ENCODE results near the gene PAFAH2.

The PAFAH2 gene

GRCh38 chr1:25927521-25928265 is 70.2 kb downstream of the PAFAH2 start:
- H3K27me3 Mint-ChIP-seq (ENCODE audit: low read depth), result peaks cover 51% of the 10 kb centered on the region

GRCh38 chr1:25926731-25927496 is 70.9 kb downstream of the PAFAH2 start:
- Mint-ChIP-seq H3K27ac (no peak overlapping the region), H3K9me3 (no peaks in the 10 kb centered on the region), H3K4me3 (no peak overlapping the region), H3K27me3 (ENCODE audit: low read depth) (peaks cover 54% of the 10 kb centered on the region), H3K36me3 (ENCODE audit: low read depth) (no peaks in the 10 kb centered on the region), H3K4me1 (ENCODE audit: low read depth) (peaks cover 10% of the 10 kb centered on the region)

More at GRCh38 chr1:25927521-25928265, 70.2 kb downstream of the PAFAH2 start:
- Mint-ChIP-seq H3K9me3 (no peaks in the 10 kb centered on the region), H3K4me1 (ENCODE audit: low read depth) (peaks cover 4% of the 10 kb centered on the region), H3K4me3 (no peak overlapping the region), H3K27ac (no peak overlapping the region), H3K36me3 (ENCODE audit: low read depth) (no peaks in the 10 kb centered on the region)

- Mint-ChIP-seq H3K4me1 (ENCODE audit: low read depth) (peaks cover 11% of the 10 kb centered on the region), H3K36me3 (ENCODE audit: low read depth) (no peaks in the 10 kb centered on the region), H3K27ac (no peak overlapping the region)
These were observed 73.4 kb downstream of the PAFAH2 start for GRCh38 chr1:25924454-25924853.

GRCh38 chr1:25922971-25923552 is 74.8 kb downstream of the PAFAH2 start:
- H3K4me3 Mint-ChIP-seq, result peak overlapping the region; percentile 53
- no peaks in the 10 kb centered on the region for H3K9me3 Mint-ChIP-seq
- peaks cover 13% of the 10 kb centered on the region for H3K4me1 Mint-ChIP-seq (ENCODE audit: low read depth)
- peaks cover 50% of the 10 kb centered on the region for H3K27me3 Mint-ChIP-seq (ENCODE audit: low read depth)
- H3K27ac Mint-ChIP-seq, result no peak overlapping the region
- no peaks in the 10 kb centered on the region for H3K36me3 Mint-ChIP-seq (ENCODE audit: low read depth)

More at GRCh38 chr1:25924454-25924853, 73.4 kb downstream of the PAFAH2 start:
- H3K9me3 Mint-ChIP-seq, result no peaks in the 10 kb centered on the region
- H3K4me3 Mint-ChIP-seq, result no peak overlapping the region
- peaks cover 50% of the 10 kb centered on the region for H3K27me3 Mint-ChIP-seq (ENCODE audit: low read depth)

GRCh38 chr1:25922056-25922970 is 75.5 kb downstream of the PAFAH2 start:
- H3K27ac Mint-ChIP-seq, result no peak overlapping the region
- H3K27me3 Mint-ChIP-seq (ENCODE audit: low read depth), result peaks cover 50% of the 10 kb centered on the region
- H3K36me3 Mint-ChIP-seq (ENCODE audit: low read depth), result peaks cover 3% of the 10 kb centered on the region
- peak overlapping the region; percentile 77 for H3K4me3 Mint-ChIP-seq
- H3K4me1 Mint-ChIP-seq (ENCODE audit: low read depth), result peaks cover 17% of the 10 kb centered on the region
- no peaks in the 10 kb centered on the region for H3K9me3 Mint-ChIP-seq

GRCh38 chr1:25918615-25919014 is 79.2 kb downstream of the PAFAH2 start:
- peaks cover 3% of the 10 kb centered on the region for H3K36me3 Mint-ChIP-seq (ENCODE audit: low read depth)
- no peak overlapping the region for H3K27ac Mint-ChIP-seq
- peaks cover 19% of the 10 kb centered on the region for H3K27me3 Mint-ChIP-seq (ENCODE audit: low read depth)
- peaks cover 19% of the 10 kb centered on the region for H3K4me1 Mint-ChIP-seq (ENCODE audit: low read depth)
- H3K4me3 Mint-ChIP-seq, result no peak overlapping the region
- H3K9me3 Mint-ChIP-seq, result no peaks in the 10 kb centered on the region

- Mint-ChIP-seq H3K4me1 (ENCODE audit: low read depth) (peaks cover 15% of the 10 kb centered on the region), H3K27me3 (ENCODE audit: low read depth) (peaks cover 13% of the 10 kb centered on the region), H3K27ac (peak overlapping the region; percentile 53), H3K4me3 (no peak overlapping the region), H3K36me3 (ENCODE audit: low read depth) (peaks cover 3% of the 10 kb centered on the region), H3K9me3 (no peaks in the 10 kb centered on the region)
These were observed 79.9 kb downstream of the PAFAH2 start for GRCh38 chr1:25917996-25918395.

GRCh38 chr1:25916460-25916859 is 81.4 kb downstream of the PAFAH2 start:
- peaks cover 8% of the 10 kb centered on the region for H3K4me1 Mint-ChIP-seq (ENCODE audit: low read depth)
- H3K4me3 Mint-ChIP-seq, result no peak overlapping the region
- H3K27ac Mint-ChIP-seq, result no peak overlapping the region
- no peaks in the 10 kb centered on the region for H3K9me3 Mint-ChIP-seq
- peaks cover 3% of the 10 kb centered on the region for H3K36me3 Mint-ChIP-seq (ENCODE audit: low read depth)
- H3K27me3 Mint-ChIP-seq (ENCODE audit: low read depth), result peaks cover 4% of the 10 kb centered on the region

GRCh38 chr1:25914074-25914995 is 83.5 kb downstream of the PAFAH2 start:
- Mint-ChIP-seq H3K27me3 (ENCODE audit: low read depth) (peaks cover 7% of the 10 kb centered on the region), H3K4me3 (no peak overlapping the region), H3K9me3 (no peaks in the 10 kb centered on the region), H3K27ac (no peak overlapping the region), H3K36me3 (ENCODE audit: low read depth) (peaks cover 3% of the 10 kb centered on the region), H3K4me1 (ENCODE audit: low read depth) (peaks cover 8% of the 10 kb centered on the region)

GRCh38 chr1:25913206-25913605 is 84.7 kb downstream of the PAFAH2 start:
- no peak overlapping the region for H3K4me3 Mint-ChIP-seq

GRCh38 chr1:25912076-25912831 is 85.6 kb downstream of the PAFAH2 start:
- Mint-ChIP-seq H3K4me3 (no peak overlapping the region), H3K9me3 (no peaks in the 10 kb centered on the region), H3K27me3 (ENCODE audit: low read depth) (peaks cover 25% of the 10 kb centered on the region), H3K36me3 (ENCODE audit: low read depth) (no peaks in the 10 kb centered on the region), H3K27ac (no peak overlapping the region), H3K4me1 (ENCODE audit: low read depth) (peaks cover 5% of the 10 kb centered on the region)

More at GRCh38 chr1:25913206-25913605, 84.7 kb downstream of the PAFAH2 start:
- no peak overlapping the region for H3K27ac Mint-ChIP-seq
- peaks cover 3% of the 10 kb centered on the region for H3K36me3 Mint-ChIP-seq (ENCODE audit: low read depth)
- H3K4me1 Mint-ChIP-seq (ENCODE audit: low read depth), result peaks cover 8% of the 10 kb centered on the region
- peaks cover 15% of the 10 kb centered on the region for H3K27me3 Mint-ChIP-seq (ENCODE audit: low read depth)
- no peaks in the 10 kb centered on the region for H3K9me3 Mint-ChIP-seq

- H3K4me1 Mint-ChIP-seq (ENCODE audit: low read depth), result peaks cover 7% of the 10 kb centered on the region
- H3K27ac Mint-ChIP-seq, result no peak overlapping the region
- H3K9me3 Mint-ChIP-seq, result no peaks in the 10 kb centered on the region
- no peaks in the 10 kb centered on the region for H3K36me3 Mint-ChIP-seq (ENCODE audit: low read depth)
- H3K4me3 Mint-ChIP-seq, result no peak overlapping the region
- H3K27me3 Mint-ChIP-seq (ENCODE audit: low read depth), result peaks cover 30% of the 10 kb centered on the region
These were observed 86.7 kb downstream of the PAFAH2 start for GRCh38 chr1:25911162-25911561.

All from T-helper 1 cell treated with Interleukin-12 subunit alpha and Interleukin-12 subunit beta and Interleukin-4 antibody, amounts not matched to agents 30 μg/mL and 1 μg/mL, for 36 hours (primary cell).